Astrocyte (in vitro differentiated cells and primary cell): ENCODE data around the gene POU2AF1. TPM values are rescaled to one million over a fixed set of nuclear protein-coding genes. Genes with fewer than 3 reads are reported as not detected.

Experiments
- DNase-seq: peaks from one replicate; pipeline ENCODE4 v3.0.0-alpha.2; 2010; ENCODE audit warnings: low read depth
- FAIRE-seq: peaks from 2 replicates; lab custom pipeline; 2011; peaks lifted over from hg19 to GRCh38; lab: Jason Lieb, UNC
- H2AFZ ChIP-seq: 2 replicates; pipeline ENCODE4 v1.6.0; 2012; ENCODE audit warnings: low read depth, low read length, inconsistent platforms
- H3K27ac ChIP-seq: 2 replicates; pipeline ENCODE4 v1.5.1; 2011; ENCODE audit warnings: low read depth, low read length, inconsistent platforms
- H3K27me3 ChIP-seq: 2 replicates; pipeline ENCODE4 v1.6.0; 2011; ENCODE audit warnings: low read length, inconsistent platforms; ENCODE audit not compliant: insufficient read depth
- H3K36me3 ChIP-seq: 2 replicates; pipeline ENCODE4 v1.5.1; 2011; ENCODE audit warnings: low read length, inconsistent platforms; ENCODE audit not compliant: insufficient read depth
- H3K4me1 ChIP-seq: 2 replicates; pipeline ENCODE4 v1.5.1; 2011; ENCODE audit warnings: low read length, inconsistent platforms; ENCODE audit not compliant: insufficient read depth
- H3K4me2 ChIP-seq: 2 replicates; pipeline ENCODE4 v1.6.0; 2012; ENCODE audit warnings: low read length, inconsistent platforms
- H3K4me3 ChIP-seq: 2 replicates; pipeline ENCODE4 v1.5.1; 2011; ENCODE audit warnings: low read depth, mild to moderate bottlenecking, low read length, inconsistent platforms; ENCODE audit not compliant: insufficient read depth
- H3K79me2 ChIP-seq: 2 replicates; pipeline ENCODE4 v1.6.0; 2012; ENCODE audit warnings: mild to moderate bottlenecking, low read length, inconsistent platforms; ENCODE audit not compliant: insufficient read depth
- H3K9ac ChIP-seq: 2 replicates; pipeline ENCODE4 v1.6.0; 2012; ENCODE audit warnings: mild to moderate bottlenecking, low read length, inconsistent platforms
- H3K9me3 ChIP-seq: 2 replicates; pipeline ENCODE4 v1.5.1; 2012; ENCODE audit warnings: low read depth, mild to moderate bottlenecking, low read length, inconsistent platforms; ENCODE audit not compliant: insufficient read depth
- H4K20me1 ChIP-seq: 2 replicates; pipeline ENCODE4 v1.6.0; 2012; ENCODE audit warnings: low read length, inconsistent platforms; ENCODE audit not compliant: insufficient read depth
- H3K27ac Mint-ChIP-seq: one replicate; pipeline ENCODE4 v1.8.0; 2021; ENCODE audit warnings: mild to moderate bottlenecking, mixed read lengths; ENCODE audit not compliant: unreplicated experiment
- H3K27me3 Mint-ChIP-seq: one replicate; pipeline ENCODE4 v1.8.0; 2021; ENCODE audit warnings: low read depth, mixed read lengths; ENCODE audit not compliant: unreplicated experiment
- H3K36me3 Mint-ChIP-seq: one replicate; pipeline ENCODE4 v1.8.0; 2021; ENCODE audit warnings: low read depth, mixed read lengths; ENCODE audit not compliant: unreplicated experiment
- H3K4me1 Mint-ChIP-seq: one replicate; pipeline ENCODE4 v1.8.0; 2021; ENCODE audit warnings: low read depth, mixed read lengths; ENCODE audit not compliant: unreplicated experiment
- H3K4me3 Mint-ChIP-seq: one replicate; pipeline ENCODE4 v1.8.0; 2021; ENCODE audit warnings: mild to moderate bottlenecking, moderate library complexity, mixed read lengths; ENCODE audit not compliant: unreplicated experiment
- H3K9me3 Mint-ChIP-seq: one replicate; pipeline ENCODE4 v1.8.0; 2021; ENCODE audit warnings: mild to moderate bottlenecking, mixed read lengths; ENCODE audit not compliant: unreplicated experiment
- CTCF ChIP-seq: IDR thresholded peaks from 2 replicates; pipeline ENCODE4 v1.5.1; 2011; ENCODE audit warnings: low read depth, mild to moderate bottlenecking, inconsistent platforms, low read length, moderate library complexity; ENCODE audit not compliant: insufficient read depth
- EZH2 ChIP-seq: IDR thresholded peaks from 2 replicates; pipeline ENCODE4 v1.6.1; 2012; ENCODE audit warnings: mild to moderate bottlenecking, low read length, inconsistent platforms; ENCODE audit not compliant: insufficient read depth
- total RNA-seq: library from RNA; stranded (reverse); gene quantifications from 2 replicates; pipeline ENCODE4 v1.2.1, GENCODE V29; 2021

The POU2AF1 gene
- total RNA-seq, 1 donor from 2014 or later: not detected

GRCh38 chr11:111427471-111427912 is 48.4 kb upstream of the POU2AF1 start:
- Mint-ChIP-seq H3K4me1 (no peaks in the 10 kb centered on the region), H3K4me3 (no peak overlapping the region), H3K27ac (no peak overlapping the region), H3K36me3 (no peaks in the 10 kb centered on the region), H3K27me3 (peaks cover 12% of the 10 kb centered on the region), H3K9me3 (peaks cover 5% of the 10 kb centered on the region)
- DNase-seq (no peak), FAIRE-seq (no peak)
- no peaks in the 10 kb centered on the region for H4K20me1 ChIP-seq
- H3K27ac ChIP-seq: no peak overlapping the region
- H3K4me2 ChIP-seq: no peak overlapping the region
- H3K79me2 ChIP-seq: no peaks in the 10 kb centered on the region
- TF ChIP-seq CTCF (no peak), EZH2 (no peak)
- H3K9me3 ChIP-seq: no peaks in the 10 kb centered on the region
- no peak overlapping the region for H3K4me3 ChIP-seq
- H3K27me3 ChIP-seq: peaks cover 4% of the 10 kb centered on the region
- no peaks in the 10 kb centered on the region for H3K4me1 ChIP-seq
- H2AFZ ChIP-seq: no peak overlapping the region
- no peaks in the 10 kb centered on the region for H3K36me3 ChIP-seq
- H3K9ac ChIP-seq: no peak overlapping the region

- H3K36me3 ChIP-seq: no peaks in the 10 kb centered on the region
- H3K27ac Mint-ChIP-seq: no peak overlapping the region
- no peak for FAIRE-seq
- no peak overlapping the region for H3K4me2 ChIP-seq
- no peaks in the 10 kb centered on the region for H4K20me1 ChIP-seq
- DNase-seq: no peak
- no peaks in the 10 kb centered on the region for H3K79me2 ChIP-seq
- H3K4me3 ChIP-seq: no peak overlapping the region
- H3K9me3 Mint-ChIP-seq: peaks cover under 1% of the 10 kb centered on the region
- H3K4me1 Mint-ChIP-seq: no peaks in the 10 kb centered on the region
- no peaks in the 10 kb centered on the region for H3K36me3 Mint-ChIP-seq
- H3K27ac ChIP-seq: no peak overlapping the region
- peaks cover 4% of the 10 kb centered on the region for H3K27me3 ChIP-seq
- no peaks in the 10 kb centered on the region for H3K4me1 ChIP-seq
- H3K9ac ChIP-seq: no peak overlapping the region
- no peaks in the 10 kb centered on the region for H3K9me3 ChIP-seq
- no peak for TF ChIP-seq EZH2
- TF ChIP-seq CTCF: no peak
- no peak overlapping the region for H2AFZ ChIP-seq
- H3K27me3 Mint-ChIP-seq: peaks cover 12% of the 10 kb centered on the region
- no peak overlapping the region for H3K4me3 Mint-ChIP-seq
Measured at GRCh38 chr11:111426617-111427016, 47.5 kb upstream of the POU2AF1 start.

- Mint-ChIP-seq H3K4me1 (no peaks in the 10 kb centered on the region), H3K4me3 (no peak overlapping the region), H3K9me3 (no peaks in the 10 kb centered on the region), H3K36me3 (no peaks in the 10 kb centered on the region), H3K27me3 (peaks cover 14% of the 10 kb centered on the region), H3K27ac (no peak overlapping the region)
- Histone ChIP-seq H2AFZ (no peak overlapping the region), H3K79me2 (no peaks in the 10 kb centered on the region), H3K27ac (no peak overlapping the region), H4K20me1 (no peaks in the 10 kb centered on the region), H3K9me3 (no peaks in the 10 kb centered on the region), H3K4me3 (no peak overlapping the region), H3K4me1 (no peaks in the 10 kb centered on the region), H3K27me3 (peaks cover 5% of the 10 kb centered on the region), H3K36me3 (no peaks in the 10 kb centered on the region), H3K4me2 (no peak overlapping the region), H3K9ac (no peak overlapping the region)
- FAIRE-seq (no peak), DNase-seq (no peak)
- TF ChIP-seq CTCF: no peak
- TF ChIP-seq EZH2: no peak
Measured at GRCh38 chr11:111423250-111423615, 44.2 kb upstream of the POU2AF1 start.
